Loucy (cell line): Measurements from ENCODE around the gene NADSYN1.
"Not testable (repeated sequence)": the region's sequence is repeated elsewhere in the genome, so short reads cannot be mapped to it uniquely, and the experiment has no call there.

Source experiments
- H2AFZ ChIP-seq: fragments of 200-600 bp; sonication (generic); 2 replicates; pipeline ENCODE4 v1.6.0; 2016; ENCODE audit warnings: antibody characterized with exemption, mild to moderate bottlenecking, low read length, moderate library complexity
- H3F3A ChIP-seq: fragments of 200-600 bp; 2 replicates; pipeline ENCODE4 v1.6.0; 2016; ENCODE audit warnings: antibody characterized with exemption, low read depth, mild to moderate bottlenecking
- H3K27me3 ChIP-seq: fragments of 200-600 bp; sonication (generic); 2 replicates; pipeline ENCODE4 v1.6.1; 2014; ENCODE audit warnings: low read length, mild to moderate bottlenecking; ENCODE audit not compliant: insufficient read depth, poor library complexity, severe bottlenecking
- H3K36me3 ChIP-seq: fragments of 200-600 bp; sonication (generic); 2 replicates; pipeline ENCODE4 v1.6.1; 2016; ENCODE audit warnings: low read length; ENCODE audit not compliant: insufficient read depth
- H3K4me1 ChIP-seq: fragments of 200-600 bp; sonication (generic); 2 replicates; pipeline ENCODE4 v1.5.1; 2014; ENCODE audit warnings: low read length, mild to moderate bottlenecking; ENCODE audit not compliant: insufficient read depth, poor library complexity, severe bottlenecking
- H3K4me2 ChIP-seq: fragments of 200-600 bp; sonication (generic); 2 replicates; pipeline ENCODE4 v1.6.0; 2014; ENCODE audit warnings: antibody characterized with exemption, low read length, low read depth, mild to moderate bottlenecking; ENCODE audit not compliant: poor library complexity, severe bottlenecking
- H3K4me3 ChIP-seq: fragments of 200-600 bp; sonication (generic); 2 replicates; pipeline ENCODE4 v1.5.1; 2014; ENCODE audit warnings: low read length, mild to moderate bottlenecking, mixed read lengths; ENCODE audit not compliant: poor library complexity, severe bottlenecking
- H3K79me2 ChIP-seq: fragments of 200-600 bp; sonication (generic); 2 replicates; pipeline ENCODE4 v1.6.1; 2014; ENCODE audit warnings: low read length; ENCODE audit not compliant: insufficient read depth
- H3K9ac ChIP-seq: fragments of 200-600 bp; sonication (generic); 2 replicates; pipeline ENCODE4 v1.6.0; 2014; ENCODE audit warnings: mild to moderate bottlenecking, low read depth, low read length, moderate library complexity; ENCODE audit not compliant: poor library complexity, severe bottlenecking
- H3K9me2 ChIP-seq: fragments of 200-600 bp; sonication (generic); replicated peaks from 2 replicates; pipeline ENCODE4 v1.6.1; 2016; ENCODE audit warnings: low read depth, low read length, mixed read lengths
- H3K9me3 ChIP-seq: fragments of 200-600 bp; sonication (generic); 2 replicates; pipeline ENCODE4 v1.6.1; 2014; ENCODE audit warnings: mild to moderate bottlenecking, antibody characterized with exemption, low read length, low read depth; ENCODE audit not compliant: insufficient read depth
- H4K20me1 ChIP-seq: fragments of 200-600 bp; sonication (generic); 2 replicates; pipeline ENCODE4 v1.6.0; 2014; ENCODE audit warnings: antibody characterized with exemption, low read length, mild to moderate bottlenecking; ENCODE audit not compliant: insufficient read depth, poor library complexity, severe bottlenecking
- EZH2phosphoT487 ChIP-seq: fragments of 200-600 bp; IDR thresholded peaks from 2 replicates; pipeline ENCODE4 v1.6.1; 2018; ENCODE audit warnings: antibody characterized with exemption, mild to moderate bottlenecking, moderate library complexity, borderline replicate concordance
- TF ChIP-seq, protein P1 (sequence below): fragments of 200-600 bp; sonication (generic); conservative IDR thresholded peaks from 2 replicates; pipeline ENCODE4 v1.5.1; 2014; ENCODE audit warnings: mild to moderate bottlenecking, antibody characterized with exemption, low read length

NADSYN1 gene

DNA sequence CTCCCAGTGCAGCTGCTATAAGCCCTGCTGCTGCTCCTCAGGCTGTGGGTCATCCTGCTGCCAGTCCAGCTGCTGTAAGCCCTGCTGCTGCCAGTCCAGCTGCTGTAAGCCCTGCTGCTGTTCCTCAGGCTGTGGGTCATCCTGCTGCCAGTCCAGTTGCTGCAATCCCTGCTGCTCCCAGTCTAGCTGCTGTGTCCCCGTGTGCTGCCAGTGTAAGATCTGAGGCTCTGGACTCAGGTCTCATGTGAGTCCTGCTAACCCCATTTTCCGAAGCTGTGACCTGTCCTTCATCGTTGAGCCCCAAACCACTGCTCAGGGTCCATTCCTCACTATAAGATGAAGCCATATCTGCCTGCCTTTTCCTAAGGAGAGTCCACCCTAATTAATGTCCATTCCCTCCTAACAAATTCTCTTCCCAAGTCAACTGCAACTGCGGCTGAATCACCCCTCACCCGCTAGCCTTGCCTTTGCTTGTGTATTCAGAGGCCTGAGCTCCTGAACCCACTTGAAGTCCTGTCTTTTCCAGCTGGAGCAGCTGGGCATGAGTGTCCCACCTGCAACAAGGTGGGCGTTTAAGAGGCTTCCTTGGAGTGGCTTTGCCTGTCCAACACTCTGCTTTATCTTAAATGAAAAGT lies 74.7 kb downstream of the NADSYN1 start:
- Histone ChIP-seq H3K36me3 (no peaks in the 10 kb centered on the region), H2AFZ (no peak overlapping the region), H3K27me3 (no peaks in the 10 kb centered on the region), H3K79me2 (no peaks in the 10 kb centered on the region), H3K9me3 (no peaks in the 10 kb centered on the region), H3K9me2 (no peaks in the 10 kb centered on the region), H3K4me1 (no peaks in the 10 kb centered on the region), H3K9ac (no peak overlapping the region), H3F3A (no peaks in the 10 kb centered on the region), H3K4me3 (no peak overlapping the region), H3K4me2 (no peak overlapping the region), H4K20me1 (no peaks in the 10 kb centered on the region)
- TF ChIP-seq, protein P1, sequence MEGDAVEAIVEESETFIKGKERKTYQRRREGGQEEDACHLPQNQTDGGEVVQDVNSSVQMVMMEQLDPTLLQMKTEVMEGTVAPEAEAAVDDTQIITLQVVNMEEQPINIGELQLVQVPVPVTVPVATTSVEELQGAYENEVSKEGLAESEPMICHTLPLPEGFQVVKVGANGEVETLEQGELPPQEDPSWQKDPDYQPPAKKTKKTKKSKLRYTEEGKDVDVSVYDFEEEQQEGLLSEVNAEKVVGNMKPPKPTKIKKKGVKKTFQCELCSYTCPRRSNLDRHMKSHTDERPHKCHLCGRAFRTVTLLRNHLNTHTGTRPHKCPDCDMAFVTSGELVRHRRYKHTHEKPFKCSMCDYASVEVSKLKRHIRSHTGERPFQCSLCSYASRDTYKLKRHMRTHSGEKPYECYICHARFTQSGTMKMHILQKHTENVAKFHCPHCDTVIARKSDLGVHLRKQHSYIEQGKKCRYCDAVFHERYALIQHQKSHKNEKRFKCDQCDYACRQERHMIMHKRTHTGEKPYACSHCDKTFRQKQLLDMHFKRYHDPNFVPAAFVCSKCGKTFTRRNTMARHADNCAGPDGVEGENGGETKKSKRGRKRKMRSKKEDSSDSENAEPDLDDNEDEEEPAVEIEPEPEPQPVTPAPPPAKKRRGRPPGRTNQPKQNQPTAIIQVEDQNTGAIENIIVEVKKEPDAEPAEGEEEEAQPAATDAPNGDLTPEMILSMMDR = no peak

DNA sequence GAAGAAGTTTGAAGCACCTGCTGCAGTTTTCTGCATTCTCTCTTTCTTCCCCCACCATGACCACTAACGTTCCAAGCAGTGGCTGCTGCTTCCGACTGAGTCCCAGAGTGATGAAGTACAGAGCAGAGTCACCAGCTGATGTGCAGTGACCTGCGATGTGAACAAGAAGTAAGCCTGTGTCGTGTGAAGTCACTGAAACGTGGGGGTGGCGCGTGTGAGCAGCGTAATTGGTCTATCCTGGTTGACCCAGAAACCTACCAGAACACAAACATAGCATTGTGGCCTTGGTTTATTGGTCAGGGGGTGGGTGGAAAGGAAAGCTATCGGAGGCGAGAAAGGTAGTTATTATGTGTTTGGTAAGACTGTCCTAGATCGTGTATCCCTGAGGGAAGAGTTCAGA lies 77.6 kb downstream of the NADSYN1 start:
- Histone ChIP-seq H3K9me2 (no peaks in the 10 kb centered on the region), H4K20me1 (no peaks in the 10 kb centered on the region), H3K27me3 (no peaks in the 10 kb centered on the region), H3K9ac (no peak overlapping the region), H3K4me1 (no peaks in the 10 kb centered on the region), H3K79me2 (no peaks in the 10 kb centered on the region), H3K4me3 (no peak overlapping the region), H2AFZ (no peak overlapping the region), H3K9me3 (no peaks in the 10 kb centered on the region), H3F3A (no peaks in the 10 kb centered on the region), H3K36me3 (no peaks in the 10 kb centered on the region), H3K4me2 (no peak overlapping the region)
- TF ChIP-seq, protein P1 = no peak
- TF ChIP-seq EZH2phosphoT487 = no peak

DNA sequence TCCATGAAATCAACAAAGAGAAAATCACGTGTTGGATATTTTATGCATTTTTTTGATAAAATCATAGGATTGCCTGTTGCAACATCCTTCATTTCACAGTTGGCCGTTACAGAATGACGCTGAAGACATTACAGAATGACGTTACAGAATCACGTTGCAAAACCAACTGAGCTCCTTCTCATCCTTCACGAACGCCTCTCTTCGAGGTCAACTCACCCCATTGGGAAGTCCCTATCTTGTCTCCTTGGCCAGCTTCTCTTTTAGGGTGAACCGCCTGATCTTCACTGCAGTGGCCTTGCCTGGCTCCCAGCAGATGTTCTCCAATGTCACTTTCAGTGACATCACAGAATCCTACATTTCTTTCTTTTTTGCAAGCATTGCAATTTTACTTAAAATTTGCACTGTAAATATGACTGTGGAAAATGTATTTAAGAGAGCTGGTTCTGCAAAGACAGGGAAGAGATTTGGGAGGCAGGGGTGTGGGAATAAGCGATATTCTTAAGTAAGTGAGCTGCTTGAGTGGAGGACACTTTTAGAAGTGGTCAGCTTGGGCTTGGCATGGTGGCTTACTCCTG lies 79.1 kb downstream of the NADSYN1 start:
- Histone ChIP-seq H3F3A (no peaks in the 10 kb centered on the region), H3K27me3 (no peaks in the 10 kb centered on the region), H3K4me2 (no peak overlapping the region), H3K4me1 (no peaks in the 10 kb centered on the region), H3K9me2 (no peaks in the 10 kb centered on the region), H3K9ac (no peak overlapping the region), H2AFZ (no peak overlapping the region), H3K36me3 (no peaks in the 10 kb centered on the region), H3K79me2 (no peaks in the 10 kb centered on the region), H4K20me1 (no peaks in the 10 kb centered on the region), H3K9me3 (no peaks in the 10 kb centered on the region), H3K4me3 (no peak overlapping the region)
- TF ChIP-seq, protein P1 = no peak
- no peak for TF ChIP-seq EZH2phosphoT487

DNA sequence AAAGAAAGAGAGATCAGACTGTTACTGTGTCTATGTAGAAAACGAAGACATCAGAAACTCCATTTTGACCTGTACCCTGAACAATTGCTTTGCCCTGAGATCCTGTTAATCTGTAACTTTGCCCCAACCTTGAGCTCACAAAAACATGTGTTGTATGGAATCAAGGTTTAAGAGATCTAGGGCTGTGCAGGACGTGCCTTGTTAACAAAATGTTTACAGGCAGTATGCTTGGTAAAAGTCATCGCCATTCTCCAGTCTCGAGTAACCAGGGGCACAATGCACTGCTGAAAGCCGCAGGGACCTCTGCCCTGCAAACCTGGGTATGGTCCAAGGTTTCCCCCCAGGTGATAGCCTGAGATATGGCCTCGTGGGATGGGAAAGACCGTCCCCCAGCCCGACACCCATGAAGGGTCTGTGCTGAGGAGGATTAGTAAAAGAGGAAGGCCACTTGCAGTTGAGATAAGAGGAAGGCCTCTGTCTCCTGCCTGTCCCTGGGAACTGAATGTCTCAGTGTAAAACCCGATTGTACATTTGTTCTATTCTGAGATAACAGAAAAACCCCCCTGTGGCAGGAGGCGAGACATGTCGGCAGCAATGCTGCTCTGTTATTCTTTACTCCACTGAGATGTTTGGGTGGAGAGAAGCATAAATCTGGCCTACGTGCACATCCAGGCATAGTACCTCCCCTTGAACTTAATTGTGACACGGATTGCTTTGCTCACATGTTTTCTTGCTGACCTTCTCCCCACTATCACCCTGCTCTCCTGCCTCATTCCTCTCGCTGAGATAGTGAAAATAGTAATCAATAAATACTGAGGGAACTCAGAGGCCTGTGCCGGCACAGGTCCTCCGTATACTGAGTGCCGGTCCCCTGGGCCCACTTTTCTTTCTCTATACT lies 82.0 kb downstream of the NADSYN1 start:
- not testable (repeated sequence) for H4K20me1 ChIP-seq, H3F3A ChIP-seq, H2AFZ ChIP-seq, H3K4me3 ChIP-seq, H3K9me3 ChIP-seq, H3K27me3 ChIP-seq, H3K36me3 ChIP-seq, H3K4me2 ChIP-seq, H3K9ac ChIP-seq, H3K9me2 ChIP-seq, H3K4me1 ChIP-seq, H3K79me2 ChIP-seq
